ENCODE measurements around the gene YARS1.

GRCh38 chr1:32741413-32742198 lies 75.6 kb downstream of the YARS1 start:
- peak; percentile 48 for TF ChIP-seq CTCF (conservative IDR thresholded peaks at IDR 0.05; ENCODE audit: low read depth, low read length)
- no peak for TF ChIP-seq EZH2 (IDR thresholded peaks at IDR 0.05; ENCODE audit: borderline replicate concordance, low read depth, low read length, poor library complexity, severe bottlenecking)

All from A673 (cell line).